CD4-positive, alpha-beta memory T cell (primary cell): ENCODE results near the gene BTK. TPM values are rescaled to one million over a fixed set of nuclear protein-coding genes. Genes with fewer than 3 reads are reported as not detected.

Experiments used
- CTCF ChIA-PET: fragments of 350-600 bp; sonication (Branson Sonifier 250); formaldehyde crosslinking; loops from one replicate; lab custom pipeline; 2021; ENCODE audit warnings: inconsistent platforms; ENCODE audit not compliant: partially characterized antibody; lab: Charles Lee
- POLR2A ChIA-PET: fragments of 350-600 bp; sonication (Branson Sonifier 250); formaldehyde crosslinking; loops from one replicate; lab custom pipeline; 2021; ENCODE audit not compliant: partially characterized antibody; lab: Charles Lee
- DNase-seq, 5 donors: peaks; one replicate each; pipeline versions ENCODE4 v3.0.0 to v3.0.0-alpha.2; 2020 to 2022; ENCODE audit warnings: mixed read lengths in 1 of 5
- H3K27ac ChIP-seq: one replicate; pipeline ENCODE4 v1.7.0; 2013; ENCODE audit warnings: low read depth, low read length
- H3K27me3 ChIP-seq: 2 replicates; pipeline ENCODE4 v1.7.0; 2013; ENCODE audit warnings: mild to moderate bottlenecking, low read length, moderate library complexity; ENCODE audit not compliant: insufficient read depth
- H3K36me3 ChIP-seq: 2 replicates; pipeline ENCODE4 v1.7.0; 2013; ENCODE audit warnings: mild to moderate bottlenecking, low read length, moderate library complexity; ENCODE audit not compliant: insufficient read depth
- H3K4me1 ChIP-seq: 2 replicates; pipeline ENCODE4 v1.7.0; 2013; ENCODE audit warnings: mild to moderate bottlenecking, low read length, moderate library complexity; ENCODE audit not compliant: insufficient read depth
- H3K4me3 ChIP-seq, 2 donors: one replicate each; pipeline ENCODE4 v1.7.0; 2013; ENCODE audit warnings: low read length in 2 of 2, mild to moderate bottlenecking in 1 of 2
- H3K9me3 ChIP-seq, 2 donors: one replicate each; pipeline ENCODE4 v1.7.0; 2013; ENCODE audit warnings: low read length in 2 of 2, control low read depth in 1 of 2; ENCODE audit not compliant: control insufficient read depth in 1 of 2
- H3K27ac Mint-ChIP-seq, 7 donors: one replicate each; pipeline ENCODE4 v1.8.0; 2020 to 2021; ENCODE audit warnings: mixed read lengths in 7 of 7, mild to moderate bottlenecking in 6 of 7, inconsistent platforms in 3 of 7, moderate library complexity in 3 of 7
- H3K27me3 Mint-ChIP-seq, 2 donors: one replicate each; pipeline ENCODE4 v1.8.0; 2020 to 2021; ENCODE audit warnings: mixed read lengths in 2 of 2
- H3K36me3 Mint-ChIP-seq, 2 donors: one replicate each; pipeline ENCODE4 v1.8.0; 2020 to 2021; ENCODE audit warnings: mixed read lengths in 2 of 2, inconsistent platforms in 1 of 2, mild to moderate bottlenecking in 1 of 2
- H3K4me1 Mint-ChIP-seq, 4 donors: one replicate each; pipeline ENCODE4 v1.8.0; 2020 to 2021; ENCODE audit warnings: mixed read lengths in 4 of 4, mild to moderate bottlenecking in 1 of 4
- H3K4me3 Mint-ChIP-seq, 8 donors: one replicate each; pipeline ENCODE4 v1.8.0; 2020 to 2021; ENCODE audit warnings: mixed read lengths in 8 of 8, mild to moderate bottlenecking in 7 of 8, moderate library complexity in 6 of 8, inconsistent platforms in 3 of 8
- H3K9me3 Mint-ChIP-seq, 8 donors: one replicate each; pipeline ENCODE4 v1.8.0; 2020 to 2021; ENCODE audit warnings: mixed read lengths in 8 of 8, mild to moderate bottlenecking in 5 of 8, inconsistent platforms in 3 of 8, moderate library complexity in 1 of 8
- intact Hi-C: fragments of 100-400 bp; cut with micrococcal nuclease; formaldehyde crosslinking; loops from one replicate; pipeline ENCODE4 v1.15.1; 2023
- polyA plus RNA-seq, 2 donors: library from polyadenylated mRNA; unstranded; fragments of 300-500 nt; fragmentation: Illumina TruSeq; gene quantifications; one replicate each; pipeline ENCODE4 v1.2.3, GENCODE V29; 2021
- total RNA-seq, 2 experiments: library from RNA; stranded (reverse); gene quantifications; one replicate each; pipeline ENCODE4 v1.2.3, GENCODE V29; 2021

The BTK gene
- total and polyA plus RNA-seq, 4 experiments from 2014 or later = 1.1 to 1.9 (median 1.6) TPM; not detected in 1

- Mint-ChIP-seq H3K9me3 (peaks cover 0 to 1% (median 0%) of the 10 kb centered on the region in 8 donors), H3K4me3 (peak overlapping the region; percentile 84 to 93 (median 92)), H3K36me3 (peaks cover 16 to 22% of the 10 kb centered on the region in 2 donors), H3K27me3 (no peaks in the 10 kb centered on the region), H3K4me1 (peaks cover 17 to 56% (median 34%) of the 10 kb centered on the region in 4 donors), H3K27ac (peak overlapping the region in 6 of 7 donors; percentile 44 to 99 (median 92))
- H3K36me3 ChIP-seq = peaks cover 6% of the 10 kb centered on the region
- ChIA-PET CTCF (interaction anchor here (1.4 to 5.8 kb wide), 6 partner anchors 26 to 382 kb away, joined by 3 to 35 read pairs (median 6); partner anchors contain the start of gene RPL36A), POLR2A (interaction anchor here (1.1 to 3.8 kb wide), 3 partner anchors 20 to 514 kb away, joined by 3 to 29 read pairs (median 15); partner anchors contain the start of genes RPL36A and ZMAT1)
- intact Hi-C loops = loop anchor here (5.0 to 10.0 kb wide), 2 partner anchors 180 to 1238 kb away; partner anchors contain the start of gene GPRASP1
- no peaks in the 10 kb centered on the region for H3K27me3 ChIP-seq
- no peak overlapping the region for H3K27ac ChIP-seq
- no peaks in the 10 kb centered on the region for H3K9me3 ChIP-seq
- H3K4me3 ChIP-seq = no peak overlapping the region
- H3K4me1 ChIP-seq = peaks cover 29% of the 10 kb centered on the region
- no peak for DNase-seq
Measured at GRCh38 chrX:101417190-101417589, 31.2 kb upstream of the BTK start.

GRCh38 chrX:101416691-101417090, 30.7 kb upstream of the BTK start:
- no peak overlapping the region for H3K27ac ChIP-seq
- ChIA-PET CTCF (interaction anchor here (1.4 to 5.8 kb wide), 5 partner anchors 26 to 382 kb away, joined by 3 to 35 read pairs (median 6); partner anchors contain the start of gene RPL36A), POLR2A (interaction anchor here (1.1 to 3.8 kb wide), 3 partner anchors 19 to 515 kb away, joined by 3 to 29 read pairs (median 15); partner anchors contain the start of genes RPL36A and ZMAT1)
- peak overlapping the region in 5 of 7 donors; percentile 49 to 90 (median 61) for H3K27ac Mint-ChIP-seq
- intact Hi-C loops = loop anchor here (5.0 to 10.0 kb wide), 2 partner anchors 181 to 1238 kb away; partner anchors contain the start of gene GPRASP1
- H3K4me3 ChIP-seq = no peak overlapping the region
- no peak for DNase-seq
- H3K9me3 ChIP-seq = no peaks in the 10 kb centered on the region
- peaks cover 8% of the 10 kb centered on the region for H3K36me3 ChIP-seq
- no peaks in the 10 kb centered on the region for H3K27me3 Mint-ChIP-seq
- peak overlapping the region in 5 of 8 donors; percentile 25 to 91 (median 63) for H3K4me3 Mint-ChIP-seq
- H3K9me3 Mint-ChIP-seq = peaks cover 0 to 1% (median 0%) of the 10 kb centered on the region in 8 donors
- peaks cover 16 to 27% of the 10 kb centered on the region in 2 donors for H3K36me3 Mint-ChIP-seq
- peaks cover 29% of the 10 kb centered on the region for H3K4me1 ChIP-seq
- H3K4me1 Mint-ChIP-seq = peaks cover 17 to 57% (median 34%) of the 10 kb centered on the region in 4 donors
- H3K27me3 ChIP-seq = no peaks in the 10 kb centered on the region

- Histone ChIP-seq H3K4me1 (peaks cover 35% of the 10 kb centered on the region), H3K27ac (peak overlapping the region; percentile 42), H3K9me3 (no peaks in the 10 kb centered on the region), H3K27me3 (no peaks in the 10 kb centered on the region), H3K4me3 (no peak overlapping the region), H3K36me3 (peaks cover 12% of the 10 kb centered on the region)
- H3K4me3 Mint-ChIP-seq = peak overlapping the region; percentile 1 to 80 (median 56)
- H3K9me3 Mint-ChIP-seq = peaks cover 0 to 1% (median 0%) of the 10 kb centered on the region in 8 donors
- DNase-seq = peak; percentile 50 to 70 (median 69)
- peak overlapping the region; percentile 78 to 92 (median 82) for H3K27ac Mint-ChIP-seq
- peaks cover 10 to 28% of the 10 kb centered on the region in 2 donors for H3K36me3 Mint-ChIP-seq
- intact Hi-C loops = loop anchor here (1.0 to 10.0 kb wide), 6 partner anchors 182 to 1239 kb away; partner anchors contain the start of genes BEX5 and GPRASP1
- ChIA-PET POLR2A (interaction anchor here (0.7 to 1.4 kb wide), 3 partner anchors 25 to 516 kb away, joined by 3 to 7 read pairs (median 5); partner anchors contain the start of genes RPL36A and ZMAT1), CTCF (interaction anchor here (0.6 to 5.8 kb wide), 11 partner anchors 8 to 740 kb away, joined by 3 to 35 read pairs (median 4); partner anchors contain the start of genes BEX5 and RPL36A)
- H3K27me3 Mint-ChIP-seq = no peaks in the 10 kb centered on the region
- peaks cover 20 to 60% (median 37%) of the 10 kb centered on the region in 4 donors for H3K4me1 Mint-ChIP-seq
Measured at GRCh38 chrX:101415180-101416145, 29.5 kb upstream of the BTK start.

- no peak for DNase-seq
- Histone ChIP-seq H3K36me3 (peaks cover 12% of the 10 kb centered on the region), H3K9me3 (no peaks in the 10 kb centered on the region), H3K4me3 (no peak overlapping the region), H3K27me3 (no peaks in the 10 kb centered on the region), H3K27ac (no peak overlapping the region), H3K4me1 (peaks cover 40% of the 10 kb centered on the region)
- intact Hi-C loops = loop anchor here (10.0 kb wide), 1 partner anchor 1243 kb away; the partner anchor contains the start of gene GPRASP1
- Mint-ChIP-seq H3K27me3 (no peaks in the 10 kb centered on the region), H3K36me3 (peaks cover 10 to 28% of the 10 kb centered on the region in 2 donors), H3K27ac (peak overlapping the region in 3 of 7 donors; percentile 24 to 79 (median 35)), H3K9me3 (peaks cover 0 to 4% (median 0%) of the 10 kb centered on the region in 8 donors), H3K4me3 (peak overlapping the region in 1 of 8 donors; percentile 20), H3K4me1 (peaks cover 18 to 47% (median 33%) of the 10 kb centered on the region in 4 donors)
- CTCF ChIA-PET = interaction anchor here (2.4 kb wide), 1 partner anchor 21 kb away, joined by 7 read pairs; the partner anchor contains the start of gene RPL36A
- POLR2A ChIA-PET = interaction anchor here (0.6 to 2.6 kb wide), 2 partner anchors 21 to 519 kb away, joined by 3 to 10 read pairs; partner anchors contain the start of gene RPL36A
Measured at GRCh38 chrX:101411984-101412383, 26.0 kb upstream of the BTK start.

GRCh38 chrX:101410461-101410860, 24.5 kb upstream of the BTK start:
- CTCF ChIA-PET = no interaction called here
- H3K4me1 Mint-ChIP-seq = peaks cover 17 to 47% (median 29%) of the 10 kb centered on the region in 4 donors
- no peaks in the 10 kb centered on the region for H3K27me3 Mint-ChIP-seq
- intact Hi-C loops = loop anchor here (10.0 kb wide), 1 partner anchor 1244 kb away; the partner anchor contains the start of gene GPRASP1
- no peak overlapping the region for H3K4me3 ChIP-seq
- peak overlapping the region; percentile 38 to 89 (median 81) for H3K27ac Mint-ChIP-seq
- no peaks in the 10 kb centered on the region for H3K9me3 ChIP-seq
- POLR2A ChIA-PET = no interaction called here
- H3K4me3 Mint-ChIP-seq = peak overlapping the region; percentile 6 to 87 (median 62)
- H3K27me3 ChIP-seq = no peaks in the 10 kb centered on the region
- H3K36me3 ChIP-seq = peaks cover 12% of the 10 kb centered on the region
- H3K9me3 Mint-ChIP-seq = peaks cover 0 to 4% (median 0%) of the 10 kb centered on the region in 8 donors
- H3K36me3 Mint-ChIP-seq = peaks cover 10 to 29% of the 10 kb centered on the region in 2 donors
- peak overlapping the region; percentile 21 for H3K27ac ChIP-seq
- no peak for DNase-seq
- peaks cover 36% of the 10 kb centered on the region for H3K4me1 ChIP-seq

- no peaks in the 10 kb centered on the region for H3K27me3 Mint-ChIP-seq
- peaks cover 0 to 4% (median 0%) of the 10 kb centered on the region in 8 donors for H3K9me3 Mint-ChIP-seq
- H3K4me3 Mint-ChIP-seq = peak overlapping the region; percentile 85 to 96 (median 94)
- peaks cover 12% of the 10 kb centered on the region for H3K36me3 ChIP-seq
- peaks cover 14 to 41% (median 25%) of the 10 kb centered on the region in 4 donors for H3K4me1 Mint-ChIP-seq
- ChIA-PET POLR2A (interaction anchor here (1.0 kb wide), 1 partner anchor 523 kb away, joined by 3 read pairs; the partner anchor contains the start of gene ZMAT1), CTCF (no interaction called here)
- intact Hi-C loops = loop anchor here (10.0 kb wide), 1 partner anchor 584 kb away; the partner anchor contains the start of gene CSTF2
- H3K27ac Mint-ChIP-seq = peak overlapping the region; percentile 95 to 99 (median 98)
- H3K9me3 ChIP-seq = no peaks in the 10 kb centered on the region
- H3K27me3 ChIP-seq = no peaks in the 10 kb centered on the region
- H3K4me1 ChIP-seq = peaks cover 32% of the 10 kb centered on the region
- peak overlapping the region; percentile 69 to 79 for H3K4me3 ChIP-seq
- no peak for DNase-seq
- peak overlapping the region; percentile 97 for H3K27ac ChIP-seq
- peaks cover 10 to 30% of the 10 kb centered on the region in 2 donors for H3K36me3 Mint-ChIP-seq
Measured at GRCh38 chrX:101409043-101409442, 23.1 kb upstream of the BTK start.
